ENCODE results near the gene SEPTIN8.

SEPTIN8 gene

DNA sequence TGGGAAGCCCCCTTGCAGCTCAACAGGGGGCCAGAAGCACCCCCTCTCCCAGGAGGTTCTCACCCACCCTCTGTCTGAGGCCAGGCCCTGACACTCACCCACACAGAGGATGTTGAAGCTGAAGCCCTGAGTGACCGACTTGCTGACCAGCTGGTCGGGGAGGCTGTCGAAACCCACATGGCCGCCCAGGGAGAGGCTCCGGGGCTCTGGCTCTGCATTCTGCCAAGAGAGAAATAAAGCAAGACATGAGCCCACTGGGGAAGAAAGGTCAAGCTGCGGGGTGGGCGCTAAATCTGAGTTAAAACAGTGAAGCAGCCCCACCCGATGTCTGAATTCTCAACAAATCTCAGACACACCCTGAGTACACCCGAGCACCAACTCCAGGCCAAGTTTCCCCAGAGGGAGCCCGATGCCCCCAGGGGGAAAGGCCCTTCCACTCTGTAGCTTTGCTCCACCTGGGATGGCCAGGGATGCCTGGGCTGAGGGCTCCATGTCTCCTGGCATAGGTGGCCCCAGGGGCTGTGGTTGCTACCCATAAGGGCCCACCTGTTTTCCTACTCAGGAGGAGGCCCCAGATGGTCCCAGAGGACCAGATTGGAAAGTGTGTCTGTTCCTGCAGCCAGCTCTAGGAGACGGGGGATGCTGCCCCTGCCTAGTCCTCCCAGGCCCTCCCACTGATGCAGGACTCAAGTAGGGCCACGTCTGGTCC lies 11.6 kb downstream of the SEPTIN8 start:
- Histone ChIP-seq H3K79me2 (ENCODE audit: control insufficient read depth, insufficient read depth, low read length, poor library complexity) (peaks cover 32% of the 10 kb centered on the region), H2AK5ac (ENCODE audit: low read length) (no peak overlapping the region), H4K12ac (ENCODE audit: low read depth, low read length) (no peak overlapping the region), H2BK120ac (ENCODE audit: insufficient read depth, low read length, poor library complexity) (no peak overlapping the region), H3K79me1 (ENCODE audit: low read length) (peaks cover 20% of the 10 kb centered on the region), H2BK5ac (ENCODE audit: low read depth, low read length, poor library complexity) (no peak overlapping the region), H3K4me3 (ENCODE audit: low read depth, low read length) (no peak overlapping the region), H2BK12ac (ENCODE audit: low read length) (no peak overlapping the region), H3K27me3 (ENCODE audit: insufficient read depth, low read length) (no peaks in the 10 kb centered on the region), H3K18ac (ENCODE audit: low read length) (peak overlapping the region; percentile 71), H3K4ac (ENCODE audit: low read depth, low read length) (peak overlapping the region; percentile 41), H2AFZ (ENCODE audit: insufficient read depth, low read length, poor library complexity) (no peak overlapping the region), H4K91ac (ENCODE audit: low read depth, low read length) (no peak overlapping the region), H3K9ac (ENCODE audit: low read length) (no peak overlapping the region), H4K8ac (ENCODE audit: low read depth, low read length) (no peak overlapping the region), H3K23ac (ENCODE audit: low read length) (no peak overlapping the region), H3K36me3 (ENCODE audit: control insufficient read depth in 1 of 2, insufficient read depth in 2 of 2, low read length in 2 of 2) (peaks cover 63 to 70% of the 10 kb centered on the region in 2 experiments), H3K27ac (ENCODE audit: low read depth, low read length) (no peak overlapping the region), H3K9me3 (ENCODE audit: insufficient read depth, low read depth, low read length) (peaks cover 2% of the 10 kb centered on the region), H3K14ac (ENCODE audit: low read length) (peak overlapping the region; percentile 33), H3K4me1 (ENCODE audit: control insufficient read depth in 1 of 2, insufficient read depth in 2 of 2, low read length in 2 of 2) (peaks cover 38 to 57% of the 10 kb centered on the region in 2 experiments), H3K4me2 (ENCODE audit: low read length) (no peak overlapping the region)
- WGBS (ENCODE audit: extremely low coverage, insufficient coverage, insufficient read length): no CpG with 5 or more reads among the region's 12 CpGs
- no peak for DNase-seq

DNA sequence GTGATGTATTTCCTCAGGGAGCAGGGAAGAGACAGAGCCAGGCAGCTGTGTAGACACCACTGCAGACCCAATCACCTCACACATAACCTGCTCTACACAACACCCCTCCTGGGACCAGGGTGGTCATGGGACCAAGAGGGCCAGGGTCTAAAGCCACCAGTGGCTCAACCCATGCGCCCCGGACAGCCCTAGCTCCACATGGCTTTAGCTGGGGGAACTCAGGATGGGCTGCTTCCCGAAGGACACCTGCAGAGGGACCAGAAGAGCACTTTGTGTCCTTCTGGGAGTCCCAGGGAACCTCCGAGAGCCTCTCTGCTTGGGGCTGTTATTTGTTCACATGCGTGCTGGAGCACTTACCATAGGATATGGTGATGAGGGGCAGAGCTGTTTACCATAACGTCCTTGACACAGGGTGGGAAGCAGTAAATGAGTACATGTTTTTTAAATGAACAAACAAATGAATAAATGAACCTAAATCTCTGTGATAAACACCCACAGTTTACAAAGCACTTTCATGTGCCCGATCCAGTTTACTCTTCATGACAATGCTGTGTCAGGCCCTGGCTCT lies 12.3 kb downstream of the SEPTIN8 start:
- Histone ChIP-seq H4K91ac (ENCODE audit: low read depth, low read length) (no peak overlapping the region), H4K8ac (ENCODE audit: low read depth, low read length) (no peak overlapping the region), H2BK120ac (ENCODE audit: insufficient read depth, low read length, poor library complexity) (no peak overlapping the region), H3K18ac (ENCODE audit: low read length) (no peak overlapping the region), H2BK5ac (ENCODE audit: low read depth, low read length, poor library complexity) (no peak overlapping the region), H3K27me3 (ENCODE audit: insufficient read depth, low read length) (no peaks in the 10 kb centered on the region), H2AK5ac (ENCODE audit: low read length) (no peak overlapping the region), H3K79me1 (ENCODE audit: low read length) (peaks cover 19% of the 10 kb centered on the region), H3K4me2 (ENCODE audit: low read length) (no peak overlapping the region), H3K4me3 (ENCODE audit: low read depth, low read length) (no peak overlapping the region), H3K79me2 (ENCODE audit: control insufficient read depth, insufficient read depth, low read length, poor library complexity) (peaks cover 31% of the 10 kb centered on the region), H2BK12ac (ENCODE audit: low read length) (no peak overlapping the region), H3K36me3 (ENCODE audit: control insufficient read depth in 1 of 2, insufficient read depth in 2 of 2, low read length in 2 of 2) (peaks cover 69 to 77% of the 10 kb centered on the region in 2 experiments), H3K14ac (ENCODE audit: low read length) (no peak overlapping the region), H4K12ac (ENCODE audit: low read depth, low read length) (no peak overlapping the region), H3K4ac (ENCODE audit: low read depth, low read length) (no peak overlapping the region), H3K9ac (ENCODE audit: low read length) (no peak overlapping the region), H3K23ac (ENCODE audit: low read length) (no peak overlapping the region), H2AFZ (ENCODE audit: insufficient read depth, low read length, poor library complexity) (no peak overlapping the region), H3K4me1 (ENCODE audit: control insufficient read depth in 1 of 2, insufficient read depth in 2 of 2, low read length in 2 of 2) (peaks cover 44 to 63% of the 10 kb centered on the region in 2 experiments), H3K27ac (ENCODE audit: low read depth, low read length) (no peak overlapping the region), H3K9me3 (ENCODE audit: insufficient read depth, low read depth, low read length) (peaks cover 2% of the 10 kb centered on the region)
- no peak for DNase-seq
- WGBS (ENCODE audit: extremely low coverage, insufficient coverage, insufficient read length): no CpG with 5 or more reads among the region's 7 CpGs

DNA sequence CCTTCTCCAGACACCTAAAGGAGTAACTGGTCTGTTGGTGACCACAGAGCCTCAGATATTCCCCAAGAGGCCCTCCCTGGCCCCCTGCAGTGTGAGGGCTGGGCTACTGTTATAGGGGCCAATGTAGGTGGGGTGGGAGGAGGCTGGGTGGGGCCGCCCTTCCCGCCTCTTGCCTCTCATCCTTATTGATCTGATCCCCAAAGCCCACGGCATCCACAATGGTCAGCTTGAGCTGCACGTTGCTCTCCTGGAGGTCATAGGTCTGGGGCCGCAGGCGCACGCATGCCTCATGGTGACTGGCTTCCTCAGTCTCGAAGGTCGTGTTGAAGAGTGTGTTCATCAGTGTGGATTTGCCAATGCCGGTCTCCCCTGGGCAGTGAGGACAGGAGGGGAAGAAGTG lies 13.0 kb downstream of the SEPTIN8 start:
- H4K8ac ChIP-seq (ENCODE audit: low read depth, low read length): no peak overlapping the region
- H3K27me3 ChIP-seq (ENCODE audit: insufficient read depth, low read length): no peaks in the 10 kb centered on the region
- no peak overlapping the region for H3K9ac ChIP-seq (ENCODE audit: low read length)
- H3K23ac ChIP-seq (ENCODE audit: low read length): no peak overlapping the region
- H3K4me3 ChIP-seq (ENCODE audit: low read depth, low read length): no peak overlapping the region
- no peak overlapping the region for H4K12ac ChIP-seq (ENCODE audit: low read depth, low read length)
- H3K18ac ChIP-seq (ENCODE audit: low read length): no peak overlapping the region
- H3K4ac ChIP-seq (ENCODE audit: low read depth, low read length): no peak overlapping the region
- H3K4me1 ChIP-seq (ENCODE audit: control insufficient read depth in 1 of 2, insufficient read depth in 2 of 2, low read length in 2 of 2): peaks cover 43 to 63% of the 10 kb centered on the region in 2 experiments
- whole genome bisulfite sequencing (ENCODE audit: extremely low coverage, insufficient coverage, insufficient read length): no CpG with 5 or more reads among the region's 10 CpGs
- no peak overlapping the region for H4K91ac ChIP-seq (ENCODE audit: low read depth, low read length)
- no peak overlapping the region for H2BK120ac ChIP-seq (ENCODE audit: insufficient read depth, low read length, poor library complexity)
- no peak overlapping the region for H3K4me2 ChIP-seq (ENCODE audit: low read length)
- peaks cover 25% of the 10 kb centered on the region for H3K79me2 ChIP-seq (ENCODE audit: control insufficient read depth, insufficient read depth, low read length, poor library complexity)
- no peak overlapping the region for H2BK12ac ChIP-seq (ENCODE audit: low read length)
- no peak overlapping the region for H2BK5ac ChIP-seq (ENCODE audit: low read depth, low read length, poor library complexity)
- no peak for DNase-seq
- H2AK5ac ChIP-seq (ENCODE audit: low read length): no peak overlapping the region
- no peak overlapping the region for H3K14ac ChIP-seq (ENCODE audit: low read length)
- peaks cover 2% of the 10 kb centered on the region for H3K9me3 ChIP-seq (ENCODE audit: insufficient read depth, low read depth, low read length)
- no peak overlapping the region for H2AFZ ChIP-seq (ENCODE audit: insufficient read depth, low read length, poor library complexity)
- H3K79me1 ChIP-seq (ENCODE audit: low read length): peaks cover 24% of the 10 kb centered on the region
- peaks cover 76 to 83% of the 10 kb centered on the region in 2 experiments for H3K36me3 ChIP-seq (ENCODE audit: control insufficient read depth in 1 of 2, insufficient read depth in 2 of 2, low read length in 2 of 2)
- no peak overlapping the region for H3K27ac ChIP-seq (ENCODE audit: low read depth, low read length)

DNA sequence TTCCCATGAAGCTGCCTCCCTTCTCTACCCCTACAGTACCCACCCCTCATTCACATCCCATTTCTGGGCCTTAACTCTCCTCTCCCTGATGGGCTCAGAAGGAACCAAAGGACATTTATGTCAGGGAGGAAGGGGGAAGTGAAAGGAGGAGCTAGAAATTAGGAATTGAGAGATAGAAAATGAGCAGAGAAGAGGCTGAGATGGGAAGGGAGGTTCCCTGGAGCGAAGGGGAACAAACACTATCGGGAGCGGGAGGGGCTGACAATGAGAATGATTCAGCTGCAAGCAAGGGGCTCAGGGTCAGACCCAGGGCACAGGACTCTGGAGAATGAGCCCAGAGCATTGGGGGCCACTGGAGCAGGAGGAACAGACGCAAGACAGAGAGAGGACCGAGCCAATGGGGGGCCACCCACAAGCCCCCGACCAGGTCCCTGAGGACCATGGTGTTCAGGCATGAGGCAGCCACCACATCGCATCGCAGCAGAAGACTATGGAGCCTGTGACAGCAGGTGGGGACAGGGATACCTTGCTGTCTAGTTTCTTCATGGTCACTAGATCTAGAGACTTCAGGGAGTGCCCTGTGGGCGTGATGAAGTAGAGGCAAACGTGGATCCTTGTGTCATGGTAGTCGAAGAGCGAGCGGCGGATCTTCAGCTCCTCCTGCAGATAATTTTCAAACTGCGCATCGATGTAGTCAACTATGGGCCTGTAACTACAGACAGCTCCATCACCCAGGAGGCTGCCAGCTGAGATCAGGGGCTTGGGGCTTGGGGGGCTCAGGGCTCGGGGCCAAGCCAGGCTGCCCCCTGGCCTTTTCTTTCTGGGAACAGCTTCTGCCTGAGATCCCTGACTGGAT lies 13.6 kb downstream of the SEPTIN8 start:
- Histone ChIP-seq H3K4me1 (ENCODE audit: control insufficient read depth in 1 of 2, insufficient read depth in 2 of 2, low read length in 2 of 2) (peaks cover 39 to 60% of the 10 kb centered on the region in 2 experiments), H3K9ac (ENCODE audit: low read length) (no peak overlapping the region), H2BK12ac (ENCODE audit: low read length) (no peak overlapping the region), H3K4me2 (ENCODE audit: low read length) (no peak overlapping the region), H3K14ac (ENCODE audit: low read length) (no peak overlapping the region), H2AFZ (ENCODE audit: insufficient read depth, low read length, poor library complexity) (no peak overlapping the region), H3K23ac (ENCODE audit: low read length) (no peak overlapping the region), H3K36me3 (ENCODE audit: control insufficient read depth in 1 of 2, insufficient read depth in 2 of 2, low read length in 2 of 2) (peaks cover 78 to 83% of the 10 kb centered on the region in 2 experiments), H4K91ac (ENCODE audit: low read depth, low read length) (no peak overlapping the region), H3K27ac (ENCODE audit: low read depth, low read length) (no peak overlapping the region), H2AK5ac (ENCODE audit: low read length) (no peak overlapping the region), H3K4ac (ENCODE audit: low read depth, low read length) (no peak overlapping the region), H4K8ac (ENCODE audit: low read depth, low read length) (no peak overlapping the region), H3K4me3 (ENCODE audit: low read depth, low read length) (no peak overlapping the region), H3K9me3 (ENCODE audit: insufficient read depth, low read depth, low read length) (no peaks in the 10 kb centered on the region), H3K27me3 (ENCODE audit: insufficient read depth, low read length) (no peaks in the 10 kb centered on the region), H4K12ac (ENCODE audit: low read depth, low read length) (no peak overlapping the region), H2BK120ac (ENCODE audit: insufficient read depth, low read length, poor library complexity) (no peak overlapping the region), H3K79me2 (ENCODE audit: control insufficient read depth, insufficient read depth, low read length, poor library complexity) (peaks cover 20% of the 10 kb centered on the region), H3K18ac (ENCODE audit: low read length) (no peak overlapping the region), H3K79me1 (ENCODE audit: low read length) (peaks cover 22% of the 10 kb centered on the region), H2BK5ac (ENCODE audit: low read depth, low read length, poor library complexity) (no peak overlapping the region)
- no peak for DNase-seq
- WGBS (ENCODE audit: extremely low coverage, insufficient coverage, insufficient read length): no CpG with 5 or more reads among the region's 17 CpGs
